IMR-90 (cell line): ENCODE results near the gene CENPV. TPM values are rescaled to one million over a fixed set of nuclear protein-coding genes. Genes with fewer than 3 reads are reported as not detected.

Experiments
- ATAC-seq: fragments of 200-7000 bp; cut with Tn5 transposase; 2 replicates; pipeline ENCODE4 v1.9.1; 2020; ENCODE audit warnings: low read depth, mild to moderate bottlenecking, moderate library complexity
- BruUV-seq: library from RNA; stranded (reverse); fragments of 400-500 nt; replicated peaks from 2 replicates; lab custom pipeline; 2021; lab: Mats Ljungman, UMichigan
- CTCF ChIA-PET: fragments of 300-600 bp; formaldehyde crosslinking; extraction: SDS; loops from one replicate; lab custom pipeline; 2021; ENCODE audit warnings: antibody characterized with exemption; lab: Yijun Ruan, JAX
- POLR2A ChIA-PET: fragments of 300-600 bp; sonication (Branson Sonifier 250); formaldehyde crosslinking; loops from one replicate; lab custom pipeline; 2022; ENCODE audit warnings: antibody characterized with exemption; ENCODE audit not compliant: unreplicated experiment; lab: Charles Lee
- DNase-seq: peaks from one replicate; pipeline ENCODE4 v3.0.0; 2013
- H2AFZ ChIP-seq: replicated peaks from 2 replicates; pipeline ENCODE3; 2013; ENCODE audit warnings: low read length, mild to moderate bottlenecking; ENCODE audit not compliant: poor library complexity
- H2AK5ac ChIP-seq: 2 replicates; pipeline ENCODE4 v1.6.1; 2013; ENCODE audit warnings: low read depth, low read length, inconsistent platforms
- H2AK9ac ChIP-seq: replicated peaks from 2 replicates; pipeline ENCODE3; 2013; ENCODE audit warnings: mild to moderate bottlenecking, low read depth, low read length, moderate library complexity; ENCODE audit not compliant: poor library complexity
- H2BK120ac ChIP-seq: 2 replicates; pipeline ENCODE4 v1.6.1; 2013; ENCODE audit warnings: low read depth, low read length, inconsistent platforms
- H2BK15ac ChIP-seq: 3 replicates; pipeline ENCODE4 v1.6.1; 2013; ENCODE audit warnings: low read depth, low read length, inconsistent platforms
- H2BK20ac ChIP-seq: 2 replicates; pipeline ENCODE4 v1.6.1; 2013; ENCODE audit warnings: low read depth, mild to moderate bottlenecking, inconsistent platforms, low read length, moderate library complexity
- H2BK5ac ChIP-seq: 2 replicates; pipeline ENCODE4 v1.6.1; 2013; ENCODE audit warnings: mild to moderate bottlenecking, low read depth, low read length, inconsistent platforms; ENCODE audit not compliant: poor library complexity, severe bottlenecking
- H3K14ac ChIP-seq: replicated peaks from 2 replicates; pipeline ENCODE4 v1.6.1; 2013; ENCODE audit warnings: low read depth, low read length, inconsistent platforms
- H3K18ac ChIP-seq: 2 replicates; pipeline ENCODE4 v1.6.1; 2013; ENCODE audit warnings: low read depth, low read length, control low read depth
- H3K23ac ChIP-seq: 2 replicates; pipeline ENCODE4 v1.6.1; 2013; ENCODE audit warnings: low read depth, low read length, inconsistent platforms
- H3K27ac ChIP-seq: 2 replicates; pipeline ENCODE4 v1.5.1; 2013; ENCODE audit warnings: mild to moderate bottlenecking, control low read depth, low read length; ENCODE audit not compliant: insufficient read depth
- H3K27me3 ChIP-seq: 2 replicates; pipeline ENCODE4 v1.6.1; 2013; ENCODE audit warnings: low read length; ENCODE audit not compliant: control insufficient read depth, insufficient read depth
- H3K36me3 ChIP-seq: 2 replicates; pipeline ENCODE4 v1.6.1; 2013; ENCODE audit warnings: low read length, mixed read lengths; ENCODE audit not compliant: control insufficient read depth, insufficient read depth
- H3K4ac ChIP-seq: 2 replicates; pipeline ENCODE4 v1.6.1; 2013; ENCODE audit warnings: low read depth, low read length, inconsistent platforms
- H3K4me1 ChIP-seq: 2 replicates; pipeline ENCODE4 v1.6.1; 2013; ENCODE audit warnings: low read length, mixed read lengths; ENCODE audit not compliant: control insufficient read depth, insufficient read depth
- H3K4me2 ChIP-seq: 2 replicates; pipeline ENCODE4 v1.6.1; 2013; ENCODE audit warnings: low read depth, mild to moderate bottlenecking, control low read depth, low read length, moderate library complexity
- H3K4me3 ChIP-seq: 2 replicates; pipeline ENCODE4 v1.5.1; 2013; ENCODE audit warnings: low read depth, mild to moderate bottlenecking, control low read depth, low read length, moderate library complexity; ENCODE audit not compliant: insufficient read depth
- H3K56ac ChIP-seq: 2 replicates; pipeline ENCODE4 v1.6.1; 2013; ENCODE audit warnings: low read length, inconsistent platforms; ENCODE audit not compliant: insufficient read depth; ENCODE audit errors: extremely low read depth
- H3K79me1 ChIP-seq, 2 experiments: 2 replicates each; pipeline ENCODE4 v1.6.1; 2013; ENCODE audit warnings: low read length in 2 of 2, inconsistent platforms in 1 of 2, low read depth in 1 of 2
- H3K9ac ChIP-seq: 2 replicates; pipeline ENCODE4 v1.6.1; 2013; ENCODE audit warnings: low read depth, low read length, control low read depth
- H3K9me1 ChIP-seq: 2 replicates; pipeline ENCODE4 v1.6.1; 2013; ENCODE audit warnings: low read length, inconsistent platforms; ENCODE audit not compliant: insufficient read depth
- H3K9me3 ChIP-seq: 2 replicates; pipeline ENCODE4 v1.6.1; 2013; ENCODE audit warnings: low read length; ENCODE audit not compliant: control insufficient read depth, insufficient read depth
- H4K20me1 ChIP-seq: 2 replicates; pipeline ENCODE4 v1.6.1; 2013; ENCODE audit warnings: low read length, inconsistent platforms; ENCODE audit not compliant: insufficient read depth
- H4K5ac ChIP-seq: 2 replicates; pipeline ENCODE4 v1.6.1; 2013; ENCODE audit warnings: mild to moderate bottlenecking, low read depth, low read length, control low read depth
- H4K8ac ChIP-seq, 2 experiments: 2 replicates each; pipeline ENCODE4 v1.6.1; 2013; ENCODE audit warnings: low read depth in 2 of 2, low read length in 2 of 2, control low read depth in 1 of 2, inconsistent platforms in 1 of 2
- H4K91ac ChIP-seq: 2 replicates; pipeline ENCODE4 v1.6.1; 2013; ENCODE audit warnings: low read depth, low read length, inconsistent platforms; ENCODE audit not compliant: insufficient read depth
- CHD1 ChIP-seq: IDR thresholded peaks from 2 replicates; pipeline ENCODE4 v1.6.1; 2012; ENCODE audit warnings: low read depth, low read length, improper control_type of control experiment
- ELK1 ChIP-seq: fragments of 150-350 bp; IDR thresholded peaks from 2 replicates; pipeline ENCODE4 v1.6.1; 2016; ENCODE audit warnings: low read depth, mild to moderate bottlenecking, low read length, moderate library complexity, borderline replicate concordance
- FOS ChIP-seq: fragments of 150-350 bp; IDR thresholded peaks from 2 replicates; pipeline ENCODE4 v1.6.1; 2016; ENCODE audit warnings: low read depth, low read length
- MXI1 ChIP-seq: IDR thresholded peaks from 2 replicates; pipeline ENCODE4 v1.6.1; 2012; ENCODE audit warnings: low read depth, mild to moderate bottlenecking, low read length, moderate library complexity, borderline replicate concordance
- NFE2L2 ChIP-seq: fragments of 150-350 bp; IDR thresholded peaks from 2 replicates; pipeline ENCODE4 v1.6.1; 2016; ENCODE audit warnings: low read depth, mild to moderate bottlenecking, low read length
- RFX5 ChIP-seq: IDR thresholded peaks from 2 replicates; pipeline ENCODE4 v1.8.0; 2012; ENCODE audit warnings: low read depth, mild to moderate bottlenecking, low read length, moderate library complexity
- SMC3 ChIP-seq: fragments of 150-350 bp; IDR thresholded peaks from 2 replicates; pipeline ENCODE4 v1.6.1; 2016; ENCODE audit warnings: low read depth, mild to moderate bottlenecking, antibody characterized with exemption, low read length, moderate library complexity
- WGBS, 2 experiments: methylation state at CpG; one replicate each; pipeline versions ENCODE4 v1.1.5 to v1.1.7; 2013; ENCODE audit warnings: missing lambda C conversion rate in 2 of 2; ENCODE audit not compliant: insufficient read length in 1 of 2; ENCODE audit errors: extremely low coverage in 2 of 2; 5-methylcytosine and 5-hydroxymethylcytosine counted together
- dilution Hi-C: fragments of 300-500 bp; cut with HindIII; formaldehyde crosslinking; loops from one replicate; pipeline ENCODE4 v1.14.3; 2018; ENCODE audit warnings: low sequenced_read_pairs; ENCODE audit not compliant: unreplicated experiment
- in situ Hi-C: fragments of 300-500 bp; cut with MboI; formaldehyde crosslinking; loops from 3 replicates; pipeline ENCODE4 v1.14.3; 2019; ENCODE audit warnings: low sequenced_read_pairs, inconsistent platforms, mixed read lengths
- intact Hi-C: fragments of 100-400 bp; cut with micrococcal nuclease; formaldehyde crosslinking; loops from 2 replicates; pipeline ENCODE4 v1.10.0; 2022
- polyA plus RNA-seq, 3 experiments: library from polyadenylated mRNA; depleted of rRNA; stranded (reverse); fragments of >200 nt; gene quantifications; 2 replicates each; pipeline ENCODE4 v1.2.3, GENCODE V29; 2012; ENCODE audit warnings: low replicate concordance in 1 of 3
- total RNA-seq: library from RNA; depleted of rRNA; stranded (reverse); fragments of >200 nt; gene quantifications from 2 replicates; pipeline ENCODE4 v1.2.3, GENCODE V29; 2012

Gene CENPV
- total and polyA plus RNA-seq, 2 of the 4 experiments (the other 2 are of a cell fraction) = 35.3 to 49.8 TPM

- in situ Hi-C loops (no loop called here), dilution Hi-C loops (no loop called here), intact Hi-C loops (no loop called here)
- no peak overlapping the region for H4K8ac ChIP-seq
- no peak for ATAC-seq
- no peak overlapping the region for H2AK5ac ChIP-seq
- H3K9ac ChIP-seq = no peak overlapping the region
- H2BK120ac ChIP-seq = no peak overlapping the region
- H4K91ac ChIP-seq = no peak overlapping the region
- no TSS peak for BruUV-seq
- no peak overlapping the region for H2BK20ac ChIP-seq
- H4K5ac ChIP-seq = no peak overlapping the region
- no CpG with 5 or more reads among the region's 3 CpGs for WGBS, 2 experiments
- H3K9me3 ChIP-seq = no peaks in the 10 kb centered on the region
- H3K27ac ChIP-seq = no peak overlapping the region
- no peak for TF ChIP-seq NFE2L2
- no peak for TF ChIP-seq MXI1
- TF ChIP-seq RFX5 = no peak
- TF ChIP-seq ELK1 = no peak
- TF ChIP-seq FOS = no peak
- no peak for TF ChIP-seq CHD1
- TF ChIP-seq SMC3 = no peak
- no peak overlapping the region for H3K4me2 ChIP-seq
- H2BK15ac ChIP-seq = no peak overlapping the region
- no peak overlapping the region for H3K4ac ChIP-seq
- no peaks in the 10 kb centered on the region for H3K27me3 ChIP-seq
- H3K23ac ChIP-seq = no peak overlapping the region
- no peak overlapping the region for H2AK9ac ChIP-seq
- no peaks in the 10 kb centered on the region; a peak in 1 of 4 replicates for H3K79me1 ChIP-seq
- no peaks in the 10 kb centered on the region; the same call in 1 of the 2 replicates for H3K4me1 ChIP-seq
- POLR2A ChIA-PET = no interaction called here
- H2AFZ ChIP-seq = no peak overlapping the region
- H3K36me3 ChIP-seq = peaks cover 16% of the 10 kb centered on the region
- no peaks in the 10 kb centered on the region for H4K20me1 ChIP-seq
- CTCF ChIA-PET = no interaction called here
- no peak overlapping the region for H2BK5ac ChIP-seq
- H3K4me3 ChIP-seq = no peak overlapping the region
- H3K56ac ChIP-seq = no peak overlapping the region
- H3K9me1 ChIP-seq = peaks cover 9% of the 10 kb centered on the region; the same call in 1 of the 2 replicates
- no peak overlapping the region for H3K14ac ChIP-seq
- H3K18ac ChIP-seq = no peak overlapping the region
- DNase-seq = no peak
Measured at GRCh38 chr17:16343569-16343968, 9.7 kb downstream of the CENPV start.
